ENCODE results near the gene SELENOI. TPM values are rescaled to one million over a fixed set of nuclear protein-coding genes. Genes with fewer than 3 reads are reported as not detected.
"Not testable (repeated sequence)": the region's sequence is repeated elsewhere in the genome, so short reads cannot be mapped to it uniquely, and the experiment has no call there.

SELENOI gene
- polyA plus RNA-seq, 4 donors, result 4.3 to 36.4 (median 8.2) TPM

GRCh38 chr2:26317377-26318105 is 28.4 kb upstream of the SELENOI start:
- FAIRE-seq, result no peak

DNA sequence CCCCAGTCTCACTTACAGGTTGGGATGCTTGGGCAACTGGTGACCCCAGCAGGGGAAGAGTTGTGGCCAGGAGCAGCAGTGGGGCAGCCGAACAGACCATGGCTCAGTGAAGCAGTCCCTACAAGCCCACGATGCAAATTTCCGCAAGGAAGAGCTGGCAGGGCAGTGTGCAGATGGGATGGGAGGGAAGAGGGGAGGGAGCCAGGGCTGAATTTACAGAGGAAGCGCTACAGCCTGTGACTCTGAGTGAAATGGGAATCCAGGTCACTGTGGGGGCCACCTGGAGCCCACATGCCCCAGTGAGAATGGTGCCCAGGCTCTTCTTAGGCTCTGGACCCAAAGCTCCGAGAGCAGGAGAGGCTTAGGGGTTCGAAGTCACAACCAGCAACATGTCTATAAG is 27.0 kb upstream of the SELENOI start:
- no peaks in the 10 kb centered on the region for H3K36me3 ChIP-seq (ENCODE audit: control insufficient read depth in 3 of 3, insufficient read depth in 2 of 3, low read depth in 1 of 3, low read length in 3 of 3)
- no peak overlapping the region for H3K27ac ChIP-seq (ENCODE audit: low read depth in 1 of 3, low read length in 2 of 3)
- H3K4me1 ChIP-seq (ENCODE audit: control insufficient read depth in 3 of 3, insufficient read depth in 2 of 3, low read depth in 1 of 3, low read length in 2 of 3), result no peaks in the 10 kb centered on the region
- no peak overlapping the region for H3K4me3 ChIP-seq (ENCODE audit: low read depth in 1 of 3, low read length in 3 of 3)
- peaks cover 0 to 3% (median 0%) of the 10 kb centered on the region in 3 donors for H3K27me3 ChIP-seq (ENCODE audit: control insufficient read depth in 3 of 3, insufficient read depth in 3 of 3, low read length in 3 of 3)
- no peak for FAIRE-seq
- 70 to 86% (median 76%) methylated on average over 6 of the region's 6 CpGs for WGBS, 3 donors
- no peaks in the 10 kb centered on the region for H3K9me3 ChIP-seq (ENCODE audit: control insufficient read depth in 2 of 2, insufficient read depth in 1 of 2, low read depth in 1 of 2, low read length in 1 of 2)
- DNase-seq, result no peak

More at GRCh38 chr2:26317377-26318105, 28.4 kb upstream of the SELENOI start:
- H3K27me3 ChIP-seq (ENCODE audit: control insufficient read depth in 3 of 3, insufficient read depth in 3 of 3, low read length in 3 of 3), result peaks cover 0 to 3% (median 0%) of the 10 kb centered on the region in 3 donors
- H3K4me3 ChIP-seq (ENCODE audit: low read depth in 1 of 3, low read length in 3 of 3), result no peak overlapping the region
- no peaks in the 10 kb centered on the region for H3K4me1 ChIP-seq (ENCODE audit: control insufficient read depth in 3 of 3, insufficient read depth in 2 of 3, low read depth in 1 of 3, low read length in 2 of 3)
- no peak overlapping the region for H3K27ac ChIP-seq (ENCODE audit: low read depth in 1 of 3, low read length in 2 of 3)
- no peaks in the 10 kb centered on the region for H3K36me3 ChIP-seq (ENCODE audit: control insufficient read depth in 3 of 3, insufficient read depth in 2 of 3, low read depth in 1 of 3, low read length in 3 of 3)
- no peaks in the 10 kb centered on the region for H3K9me3 ChIP-seq (ENCODE audit: control insufficient read depth in 2 of 2, insufficient read depth in 1 of 2, low read depth in 1 of 2, low read length in 1 of 2)
- no peak for DNase-seq
- 82 to 92% (median 90%) methylated on average over 8 of the region's 8 CpGs for WGBS, 3 donors

- H3K4me1 ChIP-seq (ENCODE audit: control insufficient read depth in 3 of 3, insufficient read depth in 2 of 3, low read depth in 1 of 3, low read length in 2 of 3); FAIRE-seq; H3K27ac ChIP-seq (ENCODE audit: low read depth in 1 of 3, low read length in 2 of 3); H3K27me3 ChIP-seq (ENCODE audit: control insufficient read depth in 3 of 3, insufficient read depth in 3 of 3, low read length in 3 of 3); H3K36me3 ChIP-seq (ENCODE audit: control insufficient read depth in 3 of 3, insufficient read depth in 2 of 3, low read depth in 1 of 3, low read length in 3 of 3); DNase-seq; H3K4me3 ChIP-seq (ENCODE audit: low read depth in 1 of 3, low read length in 3 of 3); H3K9me3 ChIP-seq (ENCODE audit: control insufficient read depth in 2 of 2, insufficient read depth in 1 of 2, low read depth in 1 of 2, low read length in 1 of 2): not testable (repeated sequence)
Observed at GRCh38 chr2:26324479-26324878, 21.5 kb upstream of the SELENOI start.

DNA sequence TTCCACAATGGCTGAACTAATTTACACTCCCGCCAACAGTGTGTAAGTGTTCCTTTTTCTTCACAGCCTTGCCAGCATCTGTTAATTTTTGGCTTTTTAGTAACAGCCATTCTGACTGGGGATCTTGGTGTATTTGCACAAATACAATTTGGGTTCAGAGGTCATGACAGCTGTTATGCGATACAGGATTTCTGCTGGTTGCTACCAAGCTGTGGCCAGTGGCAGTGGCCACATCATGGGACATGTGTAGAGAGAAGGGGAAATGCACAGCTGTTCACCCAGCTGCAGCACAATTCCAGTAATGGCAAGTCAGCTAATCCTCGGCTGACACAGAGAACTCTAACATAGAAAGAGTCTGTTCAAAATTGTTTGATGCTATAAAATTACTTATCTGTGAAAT is 21.0 kb upstream of the SELENOI start:
- Histone ChIP-seq H3K27me3 (ENCODE audit: control insufficient read depth in 3 of 3, insufficient read depth in 3 of 3, low read length in 3 of 3) (peaks cover 0 to 3% (median 0%) of the 10 kb centered on the region in 3 donors), H3K4me3 (ENCODE audit: low read depth in 1 of 3, low read length in 3 of 3) (no peak overlapping the region), H3K9me3 (ENCODE audit: control insufficient read depth in 2 of 2, insufficient read depth in 1 of 2, low read depth in 1 of 2, low read length in 1 of 2) (no peaks in the 10 kb centered on the region), H3K4me1 (ENCODE audit: control insufficient read depth in 3 of 3, insufficient read depth in 2 of 3, low read depth in 1 of 3, low read length in 2 of 3) (no peaks in the 10 kb centered on the region), H3K27ac (ENCODE audit: low read depth in 1 of 3, low read length in 2 of 3) (no peak overlapping the region), H3K36me3 (ENCODE audit: control insufficient read depth in 3 of 3, insufficient read depth in 2 of 3, low read depth in 1 of 3, low read length in 3 of 3) (no peaks in the 10 kb centered on the region)
- FAIRE-seq, result no peak
- 55 to 62% (median 59%) methylated on average over 3 of the region's 3 CpGs for WGBS, 3 donors
- DNase-seq, result no peak

- FAIRE-seq, result no peak
Observed at GRCh38 chr2:26325851-26326250, 20.1 kb upstream of the SELENOI start.

DNA sequence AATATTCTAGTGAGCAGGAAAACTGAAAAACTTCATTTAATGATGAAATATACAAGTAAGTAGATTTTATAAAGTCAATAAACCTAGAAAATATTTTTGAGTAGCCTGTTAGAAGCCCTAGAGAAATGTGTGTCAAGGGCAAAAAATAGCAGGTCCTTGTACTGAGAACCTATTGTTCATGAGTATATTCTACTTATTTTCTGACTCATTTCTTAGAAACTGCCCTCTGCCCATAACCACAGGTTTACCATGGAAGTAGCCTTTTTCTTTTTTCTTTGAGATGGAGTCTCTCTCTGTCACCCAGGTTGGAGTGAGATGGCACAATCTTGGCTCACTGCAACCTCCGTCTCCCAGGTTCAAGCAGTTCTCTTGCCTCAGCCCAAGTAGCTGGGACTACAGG is 19.4 kb upstream of the SELENOI start:
- WGBS, 3 donors, result 85 to 100% (median 93%) methylated on average over 1 of the region's 1 CpG
- FAIRE-seq, result no peak
- no peak overlapping the region for H3K4me3 ChIP-seq (ENCODE audit: low read depth in 1 of 3, low read length in 3 of 3)

More at GRCh38 chr2:26325851-26326250, 20.1 kb upstream of the SELENOI start:
- WGBS, 3 donors, result 66 to 69% (median 67%) methylated on average over 4 of the region's 4 CpGs
- H3K36me3 ChIP-seq (ENCODE audit: control insufficient read depth in 3 of 3, insufficient read depth in 2 of 3, low read depth in 1 of 3, low read length in 3 of 3), result no peaks in the 10 kb centered on the region
- no peak overlapping the region for H3K27ac ChIP-seq (ENCODE audit: low read depth in 1 of 3, low read length in 2 of 3)
- DNase-seq, result no peak
- no peaks in the 10 kb centered on the region for H3K4me1 ChIP-seq (ENCODE audit: control insufficient read depth in 3 of 3, insufficient read depth in 2 of 3, low read depth in 1 of 3, low read length in 2 of 3)
- peaks cover 0 to 3% (median 0%) of the 10 kb centered on the region in 3 donors for H3K27me3 ChIP-seq (ENCODE audit: control insufficient read depth in 3 of 3, insufficient read depth in 3 of 3, low read length in 3 of 3)
- no peaks in the 10 kb centered on the region for H3K9me3 ChIP-seq (ENCODE audit: control insufficient read depth in 2 of 2, insufficient read depth in 1 of 2, low read depth in 1 of 2, low read length in 1 of 2)
- no peak overlapping the region for H3K4me3 ChIP-seq (ENCODE audit: low read depth in 1 of 3, low read length in 3 of 3)

GRCh38 chr2:26327291-26328272 is 18.4 kb upstream of the SELENOI start:
- Histone ChIP-seq H3K4me1 (ENCODE audit: control insufficient read depth in 3 of 3, insufficient read depth in 2 of 3, low read depth in 1 of 3, low read length in 2 of 3) (no peaks in the 10 kb centered on the region), H3K4me3 (ENCODE audit: low read depth in 1 of 3, low read length in 3 of 3) (no peak overlapping the region), H3K36me3 (ENCODE audit: control insufficient read depth in 3 of 3, insufficient read depth in 2 of 3, low read depth in 1 of 3, low read length in 3 of 3) (no peaks in the 10 kb centered on the region), H3K9me3 (ENCODE audit: control insufficient read depth in 2 of 2, insufficient read depth in 1 of 2, low read depth in 1 of 2, low read length in 1 of 2) (no peaks in the 10 kb centered on the region), H3K27ac (ENCODE audit: low read depth in 1 of 3, low read length in 2 of 3) (no peak overlapping the region), H3K27me3 (ENCODE audit: control insufficient read depth in 3 of 3, insufficient read depth in 3 of 3, low read length in 3 of 3) (no peaks in the 10 kb centered on the region)
- DNase-seq, result no peak
- FAIRE-seq, result no peak
- 61 to 62% (median 62%) methylated on average over 5 of the region's 5 CpGs for WGBS, 3 donors

More for the DNA sequence above, 19.4 kb upstream of the SELENOI start:
- Histone ChIP-seq H3K27me3 (ENCODE audit: control insufficient read depth in 3 of 3, insufficient read depth in 3 of 3, low read length in 3 of 3) (no peaks in the 10 kb centered on the region), H3K27ac (ENCODE audit: low read depth in 1 of 3, low read length in 2 of 3) (no peak overlapping the region), H3K4me1 (ENCODE audit: control insufficient read depth in 3 of 3, insufficient read depth in 2 of 3, low read depth in 1 of 3, low read length in 2 of 3) (no peaks in the 10 kb centered on the region), H3K36me3 (ENCODE audit: control insufficient read depth in 3 of 3, insufficient read depth in 2 of 3, low read depth in 1 of 3, low read length in 3 of 3) (no peaks in the 10 kb centered on the region), H3K9me3 (ENCODE audit: control insufficient read depth in 2 of 2, insufficient read depth in 1 of 2, low read depth in 1 of 2, low read length in 1 of 2) (no peaks in the 10 kb centered on the region)
- no peak for DNase-seq

DNA sequence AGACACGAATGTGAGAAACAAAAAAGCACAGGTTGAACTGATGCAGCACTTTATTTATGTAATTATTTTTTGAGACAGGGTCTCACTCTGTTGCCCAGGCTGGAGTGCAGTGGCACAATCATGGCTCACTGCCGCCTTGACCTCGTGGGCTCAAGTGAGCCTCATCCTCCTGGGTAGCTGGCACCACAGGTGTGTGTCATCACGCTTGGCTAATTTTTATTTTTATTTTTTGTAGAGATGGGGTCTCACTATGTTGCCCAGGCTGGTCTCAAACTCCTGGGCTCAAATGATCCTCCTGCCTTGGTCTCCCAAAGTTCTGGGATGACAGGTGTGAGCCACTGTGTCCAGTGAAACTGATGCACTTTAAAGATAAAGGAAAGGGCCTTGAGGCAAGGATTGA is 16.9 kb upstream of the SELENOI start:
- H3K4me1 ChIP-seq (ENCODE audit: control insufficient read depth in 3 of 3, insufficient read depth in 2 of 3, low read depth in 1 of 3, low read length in 2 of 3); H3K27me3 ChIP-seq (ENCODE audit: control insufficient read depth in 3 of 3, insufficient read depth in 3 of 3, low read length in 3 of 3); H3K27ac ChIP-seq (ENCODE audit: low read depth in 1 of 3, low read length in 2 of 3); H3K4me3 ChIP-seq (ENCODE audit: low read depth in 1 of 3, low read length in 3 of 3); FAIRE-seq; DNase-seq; H3K9me3 ChIP-seq (ENCODE audit: control insufficient read depth in 2 of 2, insufficient read depth in 1 of 2, low read depth in 1 of 2, low read length in 1 of 2); H3K36me3 ChIP-seq (ENCODE audit: control insufficient read depth in 3 of 3, insufficient read depth in 2 of 3, low read depth in 1 of 3, low read length in 3 of 3): not testable (repeated sequence)
- WGBS, 3 donors, result 95 to 97% (median 96%) methylated on average over 4 of the region's 4 CpGs

All from small intestine (tissue), 7 donors.